Right atrium auricular region (tissue), 2 donors: Measurements from ENCODE around the gene ZHX3. TPM values are rescaled to one million over a fixed set of nuclear protein-coding genes. Genes with fewer than 3 reads are reported as not detected.

Source experiments
- DNase-seq: peaks from one replicate; pipeline ENCODE4 v3.0.0-alpha.2; 2019; ENCODE audit warnings: low spot score
- H3K27ac ChIP-seq, 2 donors: fragments of 200-600 bp; sonication (generic); 1 replicate in 1 of 2; 2 replicates in 1 of 2; pipeline ENCODE4 v1.5.1; 2016 to 2019
- H3K27me3 ChIP-seq, 2 donors: fragments of 200-600 bp; sonication (generic); one replicate each; pipeline versions ENCODE4 v1.5.1 to v1.6.0; 2017 to 2019
- H3K36me3 ChIP-seq: fragments of 200-600 bp; sonication (generic); one replicate; pipeline ENCODE4 v1.5.1; 2016
- H3K4me1 ChIP-seq, 2 donors: fragments of 200-600 bp; sonication (generic); one replicate each; pipeline versions ENCODE4 v1.5.1 to v1.6.0; 2017 to 2019
- H3K4me3 ChIP-seq, 2 donors: fragments of 200-600 bp; sonication (generic); 1 replicate in 1 of 2; 2 replicates in 1 of 2; pipeline ENCODE4 v1.5.1; 2017 to 2019; ENCODE audit warnings: mild to moderate bottlenecking in 1 of 2, moderate library complexity in 1 of 2
- H3K9me3 ChIP-seq, 2 donors: fragments of 200-600 bp; sonication (generic); one replicate each; pipeline ENCODE4 v1.5.1; 2019
- CTCF ChIP-seq, 2 donors: fragments of 200-600 bp; sonication (generic); IDR thresholded peaks; one replicate each; pipeline ENCODE4 v1.5.1; 2019; ENCODE audit warnings: antibody characterized with exemption in 2 of 2
- total RNA-seq, 2 donors: library from RNA; depleted of rRNA; stranded (reverse); fragments of >200 nt; gene quantifications; one replicate each; pipeline ENCODE4 v1.1.0, GENCODE V29; 2016

The ZHX3 gene
- total RNA-seq, 2 donors from 2014 or later = 23.8 to 25.7 TPM

- Histone ChIP-seq H3K4me1 (peaks cover 0 to 63% of the 10 kb centered on the region in 2 donors), H3K36me3 (peaks cover 52% of the 10 kb centered on the region), H3K9me3 (no peaks in the 10 kb centered on the region), H3K27ac (peak overlapping the region; percentile 77 to 83), H3K4me3 (no peak overlapping the region), H3K27me3 (no peaks in the 10 kb centered on the region)
- peak; percentile 93 for DNase-seq
- TF ChIP-seq CTCF (IDR thresholded peaks at IDR 0.05) = peak; percentile 98 to 99
Observed at GRCh38 chr20:41173161-41173721, 144.3 kb downstream of the ZHX3 start.

- peak overlapping the region; percentile 77 to 83 for H3K27ac ChIP-seq
- H3K36me3 ChIP-seq = peaks cover 58% of the 10 kb centered on the region
- TF ChIP-seq CTCF (IDR thresholded peaks at IDR 0.05) = no peak
- H3K9me3 ChIP-seq = no peaks in the 10 kb centered on the region
- peak; percentile 76 for DNase-seq
- peaks cover 0 to 56% of the 10 kb centered on the region in 2 donors for H3K4me1 ChIP-seq
- no peak overlapping the region for H3K4me3 ChIP-seq
- H3K27me3 ChIP-seq = no peaks in the 10 kb centered on the region
Observed at GRCh38 chr20:41172296-41173140, 145.0 kb downstream of the ZHX3 start.

- peaks cover 0 to 49% of the 10 kb centered on the region in 2 donors for H3K4me1 ChIP-seq
- H3K36me3 ChIP-seq = peaks cover 65% of the 10 kb centered on the region
- no peak for TF ChIP-seq CTCF (IDR thresholded peaks at IDR 0.05)
- peak overlapping the region; percentile 77 to 83 for H3K27ac ChIP-seq
- no peak overlapping the region for H3K4me3 ChIP-seq
- no peak for DNase-seq
- H3K27me3 ChIP-seq = no peaks in the 10 kb centered on the region
- no peaks in the 10 kb centered on the region for H3K9me3 ChIP-seq
Observed at GRCh38 chr20:41171736-41172295, 145.7 kb downstream of the ZHX3 start.

- TF ChIP-seq CTCF (IDR thresholded peaks at IDR 0.05) = no peak
- H3K27me3 ChIP-seq = no peaks in the 10 kb centered on the region
- peak overlapping the region; percentile 29 to 83 for H3K27ac ChIP-seq
- no peaks in the 10 kb centered on the region for H3K9me3 ChIP-seq
- peaks cover 78% of the 10 kb centered on the region for H3K36me3 ChIP-seq
- peaks cover 0 to 38% of the 10 kb centered on the region in 2 donors for H3K4me1 ChIP-seq
- DNase-seq = no peak
- H3K4me3 ChIP-seq = no peak overlapping the region
Observed at GRCh38 chr20:41170386-41171105, 147.0 kb downstream of the ZHX3 start.

GRCh38 chr20:41169791-41170351 lies 147.7 kb downstream of the ZHX3 start:
- peaks cover 0 to 31% of the 10 kb centered on the region in 2 donors for H3K4me1 ChIP-seq
- no peak for TF ChIP-seq CTCF (IDR thresholded peaks at IDR 0.05)
- H3K36me3 ChIP-seq = peaks cover 84% of the 10 kb centered on the region
- no peaks in the 10 kb centered on the region for H3K9me3 ChIP-seq
- DNase-seq = no peak
- no peak overlapping the region for H3K4me3 ChIP-seq
- peak overlapping the region in 1 of 2 donors; percentile 55 for H3K27ac ChIP-seq
- no peaks in the 10 kb centered on the region for H3K27me3 ChIP-seq
